Hippocampal formation (tissue), 2 donors: ENCODE data around the gene KCNMA1.

ENCODE experiments used
- DNase-seq, 2 donors: peaks; one replicate each; lab custom pipeline; 2025; lab: John Stamatoyannopoulos, UW

Gene KCNMA1

DNA sequence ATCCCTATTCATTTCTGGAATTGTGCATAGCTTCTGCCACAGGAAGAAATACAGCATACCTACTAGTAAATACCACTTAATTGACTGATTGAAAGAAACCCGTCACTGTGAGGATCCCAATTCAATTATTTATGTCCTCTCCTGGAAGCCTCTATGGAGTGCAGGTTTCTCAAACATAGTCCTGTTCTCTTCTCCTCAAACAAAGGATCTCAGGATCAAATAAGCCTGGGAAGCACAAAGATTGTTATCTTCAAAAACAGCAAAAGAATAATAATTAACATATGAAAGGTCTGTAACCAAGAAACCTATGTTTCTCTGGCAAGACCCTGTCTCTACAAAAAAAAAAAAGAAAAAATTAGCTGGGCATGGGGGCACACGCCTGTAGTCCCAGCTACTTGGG, 127.3 kb downstream of the KCNMA1 start:
- DNase-seq, result no peak

DNA sequence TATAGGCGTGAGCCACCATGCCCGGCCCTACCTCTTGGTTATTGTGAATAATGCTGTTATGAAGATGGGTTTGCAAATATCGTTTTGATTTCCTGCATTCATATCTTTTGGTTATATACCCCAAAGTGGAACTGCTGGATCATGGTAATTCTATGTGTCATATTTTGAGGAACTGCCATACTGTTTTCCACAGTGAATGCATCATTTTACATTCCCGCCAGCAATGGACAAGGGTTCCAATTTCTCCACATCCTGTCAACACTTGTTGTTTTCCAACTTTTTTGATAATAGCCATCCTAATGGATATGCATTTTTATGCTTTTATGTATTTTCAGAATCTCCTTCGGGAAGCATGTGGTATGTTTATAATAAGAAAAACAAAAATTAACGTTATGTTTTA, 128.2 kb downstream of the KCNMA1 start:
- DNase-seq, result no peak

DNA sequence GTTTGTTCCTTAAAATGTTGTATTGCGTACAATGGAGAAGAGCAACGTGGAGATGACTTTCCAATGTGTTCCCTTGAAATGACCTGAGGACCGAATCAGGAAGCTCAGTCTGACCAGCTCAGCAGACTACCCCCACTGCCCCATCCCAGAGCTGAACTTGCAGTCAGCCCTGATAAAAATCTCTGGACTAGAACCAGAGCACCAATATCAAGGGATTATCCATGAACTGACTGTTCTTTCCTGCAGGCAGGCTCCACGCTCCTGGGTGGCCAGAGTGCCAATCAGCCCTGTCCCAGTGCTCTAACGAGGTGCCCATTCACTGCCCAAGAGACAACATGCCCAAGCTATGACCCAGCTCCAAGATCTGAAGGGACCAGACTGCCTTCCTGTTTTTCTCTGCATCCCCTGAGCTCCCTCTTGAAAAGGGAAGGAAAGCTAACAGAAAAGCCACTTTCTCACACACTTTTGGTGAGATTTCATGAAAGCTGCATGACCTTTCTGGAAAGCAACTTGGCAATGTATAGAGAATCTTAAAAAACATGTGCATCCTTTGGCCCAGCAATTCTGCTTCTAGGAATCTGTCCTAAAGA, 130.2 kb downstream of the KCNMA1 start:
- no peak for DNase-seq

DNA sequence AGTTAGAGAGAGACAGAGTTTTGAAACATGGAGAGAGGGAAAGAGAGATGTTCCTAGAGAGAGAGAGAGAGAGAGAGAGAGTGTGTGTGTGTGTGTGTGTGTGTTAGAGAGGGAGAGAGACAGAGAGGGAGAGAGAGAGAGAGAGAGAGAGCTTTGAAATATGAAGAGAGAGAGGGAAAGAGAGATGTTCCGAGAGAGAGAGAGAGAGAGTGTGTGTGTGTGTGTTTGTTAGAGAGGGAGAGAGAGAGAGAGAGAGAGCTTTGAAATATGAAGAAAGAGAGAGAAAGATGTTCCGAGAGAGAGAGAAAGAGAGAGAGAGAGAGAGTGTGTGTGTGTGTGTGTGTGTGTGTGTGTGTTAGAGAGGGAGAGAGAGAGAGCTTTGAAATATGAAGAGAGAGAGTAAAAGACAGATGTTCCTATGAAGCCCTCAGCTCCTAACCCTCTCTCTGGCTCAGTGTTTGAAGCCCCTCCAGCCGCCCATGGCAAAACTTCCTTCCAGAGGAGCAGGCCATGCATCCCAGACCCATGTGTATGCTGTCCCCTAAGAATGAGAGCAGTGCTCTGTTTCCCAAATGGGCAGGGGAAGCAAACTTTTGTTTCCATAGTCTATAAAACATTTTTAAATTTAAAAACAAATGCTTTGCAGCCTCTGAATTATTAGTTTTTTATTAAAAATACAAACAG, 130.9 kb downstream of the KCNMA1 start:
- DNase-seq, result no peak

- no peak for DNase-seq
These were observed 131.9 kb downstream of the KCNMA1 start for GRCh38 chr10:77505431-77506334.

DNA sequence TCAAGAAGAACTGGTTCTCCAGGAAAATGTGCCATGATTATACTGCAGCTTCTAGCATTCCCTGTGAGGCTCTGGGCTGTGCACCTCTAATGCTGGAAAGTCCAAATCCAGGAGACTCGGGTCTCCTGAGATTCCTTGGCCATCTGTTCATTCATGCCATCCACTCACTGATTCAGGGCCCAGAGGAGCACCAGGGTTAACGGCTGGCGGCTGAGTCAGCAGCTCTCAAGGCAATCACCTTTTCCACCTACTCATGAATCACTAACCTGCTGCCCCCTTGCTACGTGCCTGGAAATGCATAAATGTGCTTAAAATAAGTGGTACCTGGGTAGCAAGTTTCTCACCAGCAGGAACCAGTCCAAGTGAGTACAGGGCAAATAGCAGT, 132.7 kb downstream of the KCNMA1 start:
- no peak for DNase-seq

DNA sequence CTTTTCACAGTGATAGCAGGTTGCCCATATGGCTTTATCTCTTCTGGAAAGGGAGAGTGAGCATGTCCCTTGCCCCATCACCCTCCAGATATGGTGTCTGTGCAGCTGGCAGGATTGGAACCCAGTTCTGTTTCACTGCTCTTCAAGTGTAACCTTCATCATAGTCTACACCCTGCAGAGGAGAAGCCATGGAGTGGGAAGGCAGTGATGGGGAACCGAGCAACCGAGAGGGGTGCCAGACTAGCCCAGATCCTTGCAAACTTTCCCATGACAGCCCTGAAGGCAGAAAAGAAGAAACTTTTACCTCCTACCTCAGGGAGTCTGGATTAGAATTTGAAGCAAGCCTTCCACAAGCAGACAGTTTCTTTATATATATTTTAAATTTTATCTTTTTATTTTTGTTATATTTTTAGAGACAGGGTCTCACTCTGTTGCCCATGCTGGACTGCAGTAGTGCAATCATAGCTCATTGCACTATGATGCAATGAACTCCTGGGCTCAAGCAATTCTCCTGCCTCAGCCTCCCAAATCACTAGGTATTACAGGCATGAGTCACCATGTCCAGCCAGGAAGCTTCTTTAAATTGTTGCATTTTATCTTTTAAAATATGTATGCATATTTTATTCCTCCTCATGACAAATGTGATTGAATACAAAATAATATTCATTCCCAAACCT, 133.3 kb downstream of the KCNMA1 start:
- no peak for DNase-seq

GRCh38 chr10:77501846-77502261, 135.8 kb downstream of the KCNMA1 start:
- DNase-seq, result no peak

DNA sequence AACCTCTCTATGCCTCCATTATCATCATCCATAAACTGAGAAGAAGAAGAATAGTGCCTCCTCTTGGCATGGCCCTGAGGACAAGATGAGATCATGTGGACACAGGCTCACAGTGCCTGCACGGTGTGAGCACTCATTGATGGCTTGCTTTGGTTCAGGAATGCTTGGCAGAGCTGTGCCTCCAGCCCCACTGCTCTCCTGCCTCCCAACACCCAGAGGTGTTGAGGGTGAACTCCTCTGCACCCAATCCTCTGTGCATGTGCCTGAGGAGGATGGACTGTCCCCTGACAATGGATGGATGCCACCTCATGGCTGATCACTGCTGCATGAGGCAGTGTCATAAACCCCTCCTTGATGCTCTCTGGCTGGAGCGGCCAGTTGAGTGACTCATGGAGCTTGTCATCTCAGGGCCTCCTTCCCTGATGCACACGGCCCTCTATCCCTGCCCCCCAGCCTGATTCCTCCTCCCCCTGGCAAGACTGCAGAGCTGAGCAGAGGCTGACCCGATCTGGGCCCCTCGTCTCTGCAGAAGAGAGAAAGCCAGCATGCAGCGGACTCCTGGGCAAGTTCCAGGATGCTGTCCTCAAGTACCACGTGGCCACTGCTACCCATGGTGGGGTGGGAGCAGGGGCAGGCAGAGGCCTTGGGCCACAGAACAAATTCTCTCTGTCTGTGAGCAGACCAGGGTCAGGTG, 136.3 kb downstream of the KCNMA1 start:
- no peak for DNase-seq

- DNase-seq, result no peak
These were observed 136.9 kb downstream of the KCNMA1 start for GRCh38 chr10:77500754-77501151.

DNA sequence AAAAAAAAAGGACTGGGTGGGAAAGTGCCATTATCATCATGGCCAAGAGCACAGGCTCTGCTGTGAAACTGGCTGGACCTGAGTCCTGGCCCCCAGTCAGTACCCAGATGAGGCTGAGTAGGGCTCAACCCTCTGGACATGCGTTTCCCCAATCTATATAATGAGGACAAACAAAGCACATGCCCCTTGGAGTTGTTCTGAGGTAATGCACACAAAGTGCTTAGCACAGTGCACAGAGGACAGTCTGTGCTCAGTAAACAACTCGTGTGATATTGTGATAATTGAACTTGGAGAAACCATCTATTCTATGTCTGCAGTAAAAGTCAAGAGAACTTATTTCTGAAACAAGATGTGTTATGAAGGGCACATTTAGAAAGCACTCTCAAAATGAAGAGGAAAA, 138.8 kb downstream of the KCNMA1 start:
- DNase-seq, result no peak

GRCh38 chr10:77498210-77498609, 139.4 kb downstream of the KCNMA1 start:
- no peak for DNase-seq

- no peak for DNase-seq
These were observed 139.9 kb downstream of the KCNMA1 start for GRCh38 chr10:77497748-77498147.

DNA sequence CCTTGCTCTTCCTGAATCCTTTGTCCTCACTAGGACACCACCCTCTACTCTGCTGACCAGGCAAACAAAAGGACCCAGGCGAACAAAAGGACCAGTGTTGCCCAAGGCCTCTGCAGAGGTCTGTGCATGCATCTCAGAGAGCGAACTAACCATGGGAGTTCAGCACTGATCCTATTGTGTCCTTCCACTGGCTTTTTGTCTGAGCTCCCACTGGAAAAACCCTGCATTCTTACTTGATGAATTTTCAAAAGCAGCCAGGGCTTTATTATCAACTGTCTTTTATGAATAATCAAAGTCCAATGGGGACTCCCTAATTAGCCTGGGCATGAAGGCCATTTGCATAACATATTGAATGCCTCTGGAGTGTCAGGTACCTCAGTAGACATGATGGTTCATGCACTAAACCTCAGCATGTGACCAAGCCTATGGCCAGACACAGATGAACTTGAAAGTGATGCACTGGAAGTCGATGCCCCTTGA, 140.6 kb downstream of the KCNMA1 start:
- peak in 1 of 2 donors; percentile 4 for DNase-seq

DNA sequence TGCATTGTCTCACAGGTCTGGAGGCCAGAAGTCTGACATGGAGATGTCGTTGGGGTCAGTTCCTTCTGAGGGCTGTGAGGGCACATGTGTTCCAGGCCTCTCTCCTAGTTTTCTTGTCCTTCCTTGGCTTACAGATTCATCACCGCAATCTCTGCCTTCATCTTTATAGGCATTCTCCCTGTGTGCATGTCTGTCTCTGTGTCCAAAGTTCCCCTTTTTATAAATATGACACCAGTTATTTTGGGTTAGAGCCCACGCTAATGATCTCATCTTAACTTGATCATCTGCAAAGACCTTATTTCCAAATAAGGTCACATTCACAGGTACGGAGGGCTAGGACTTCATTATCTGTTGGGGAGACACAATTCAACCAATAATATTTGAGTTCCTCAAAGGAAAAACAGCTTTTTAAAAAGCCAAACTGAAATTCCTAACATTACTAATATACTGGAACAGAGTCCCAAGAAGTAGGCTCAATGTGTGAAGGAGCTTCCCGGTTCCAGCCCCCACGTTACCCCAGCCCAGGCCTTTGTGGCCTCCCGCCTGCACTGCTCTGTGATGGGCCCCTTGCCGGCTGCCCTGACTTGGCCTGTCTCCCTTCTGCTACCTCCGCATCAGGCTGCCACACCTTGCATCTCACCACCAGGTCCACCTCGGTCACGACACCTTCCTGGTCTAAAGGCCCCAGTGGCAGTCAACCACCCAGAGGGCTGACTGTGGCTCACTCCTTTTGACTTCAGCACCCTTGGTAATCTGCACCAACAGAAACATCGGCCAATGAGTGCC, 142.7 kb downstream of the KCNMA1 start:
- no peak for DNase-seq

- no peak for DNase-seq
These were observed 143.3 kb downstream of the KCNMA1 start for GRCh38 chr10:77494327-77494726.

GRCh38 chr10:77493851-77494261, 143.8 kb downstream of the KCNMA1 start:
- no peak for DNase-seq

- DNase-seq, result no peak
These were observed 144.3 kb downstream of the KCNMA1 start for GRCh38 chr10:77493239-77493806.

- DNase-seq, result no peak
These were observed 145.1 kb downstream of the KCNMA1 start for GRCh38 chr10:77492368-77492994.
